OCI-LY7 (cell line): ENCODE measurements around the gene RNF186.

ENCODE experiments used
- CTCF ChIP-seq: fragments of 200-600 bp; sonication (generic); conservative IDR thresholded peaks from 2 replicates; pipeline ENCODE4 v1.5.1; 2014; ENCODE audit warnings: mild to moderate bottlenecking, antibody characterized with exemption, low read length, moderate library complexity, mixed read lengths
- EZH2phosphoT487 ChIP-seq: fragments of 200-600 bp; sonication (generic); IDR thresholded peaks from 2 replicates; pipeline ENCODE4 v1.6.1; 2018; ENCODE audit warnings: low read depth, borderline replicate concordance, mild to moderate bottlenecking, mixed run types, antibody characterized with exemption, low read length, moderate library complexity, mixed read lengths

- TF ChIP-seq CTCF (no peak), EZH2phosphoT487 (no peak)
Measured at GRCh38 chr1:19860418-19860817, 45.3 kb upstream of the RNF186 start.
